Spleen (tissue), 7 donors: ENCODE data around the gene L3MBTL3.

ENCODE experiments used
- POLR2A ChIP-seq, 3 donors: fragments of 450-650 bp; IDR thresholded peaks; one replicate each; pipeline ENCODE4 v1.5.1; 2017; ENCODE audit warnings: antibody characterized with exemption in 3 of 3, mild to moderate bottlenecking in 1 of 3
- POLR2AphosphoS5 ChIP-seq, 3 donors: sonication (generic); formaldehyde crosslinking; IDR thresholded peaks; one replicate each; pipeline ENCODE4 v1.5.1; 2017; ENCODE audit warnings: antibody characterized with exemption in 3 of 3
- TF ChIP-seq, protein P1 (sequence below), 11 experiments: fragments of 200-600 bp in 7 of 11; fragments of 450-650 bp in 4 of 11; sonication (generic) in 4 of 11; IDR thresholded peaks in 8 of 11; conservative IDR thresholded peaks in 3 of 11; 1 replicate in 7 of 11; 2 replicates in 4 of 11; pipeline versions ENCODE4 v1.4.0 to v1.8.0; 2016 to 2021; ENCODE audit warnings: antibody characterized with exemption in 11 of 11, inconsistent platforms in 4 of 11, mild to moderate bottlenecking in 1 of 11
- donor health status: DM: no; HTN: no; CAD: no; lungs with moderate emphysema.
- donor health status: DM: no; HTN: no; CAD: no.
- donor health status: DM: no; HTN: no; CAD: no.

DNA sequence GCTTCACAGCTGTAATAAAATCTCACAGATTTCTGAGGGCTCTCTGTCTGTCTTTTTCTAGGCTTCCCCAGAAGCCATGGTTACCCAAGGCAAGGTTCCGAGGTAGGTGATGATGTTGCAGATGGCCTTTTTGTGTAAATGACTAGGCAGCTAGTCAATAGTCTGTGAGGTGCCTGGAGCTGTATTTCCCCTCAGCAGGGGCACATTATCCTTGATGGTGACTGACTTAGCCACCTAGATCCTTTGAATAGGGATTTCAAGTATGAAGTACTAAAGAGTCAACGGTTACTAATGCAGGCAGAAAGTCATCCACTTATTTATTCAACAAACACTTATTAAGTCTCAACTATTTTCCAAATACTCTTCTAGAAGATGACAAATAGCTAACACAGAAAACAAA lies 49.3 kb upstream of the L3MBTL3 start:
- TF ChIP-seq POLR2A (IDR thresholded peaks at IDR 0.05): no peak
- TF ChIP-seq, protein P1, sequence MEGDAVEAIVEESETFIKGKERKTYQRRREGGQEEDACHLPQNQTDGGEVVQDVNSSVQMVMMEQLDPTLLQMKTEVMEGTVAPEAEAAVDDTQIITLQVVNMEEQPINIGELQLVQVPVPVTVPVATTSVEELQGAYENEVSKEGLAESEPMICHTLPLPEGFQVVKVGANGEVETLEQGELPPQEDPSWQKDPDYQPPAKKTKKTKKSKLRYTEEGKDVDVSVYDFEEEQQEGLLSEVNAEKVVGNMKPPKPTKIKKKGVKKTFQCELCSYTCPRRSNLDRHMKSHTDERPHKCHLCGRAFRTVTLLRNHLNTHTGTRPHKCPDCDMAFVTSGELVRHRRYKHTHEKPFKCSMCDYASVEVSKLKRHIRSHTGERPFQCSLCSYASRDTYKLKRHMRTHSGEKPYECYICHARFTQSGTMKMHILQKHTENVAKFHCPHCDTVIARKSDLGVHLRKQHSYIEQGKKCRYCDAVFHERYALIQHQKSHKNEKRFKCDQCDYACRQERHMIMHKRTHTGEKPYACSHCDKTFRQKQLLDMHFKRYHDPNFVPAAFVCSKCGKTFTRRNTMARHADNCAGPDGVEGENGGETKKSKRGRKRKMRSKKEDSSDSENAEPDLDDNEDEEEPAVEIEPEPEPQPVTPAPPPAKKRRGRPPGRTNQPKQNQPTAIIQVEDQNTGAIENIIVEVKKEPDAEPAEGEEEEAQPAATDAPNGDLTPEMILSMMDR (IDR thresholded peaks at IDR 0.05 in 8 of 11, conservative IDR thresholded peaks at IDR 0.05 in 3 of 11): no peak
- no peak for TF ChIP-seq POLR2AphosphoS5 (IDR thresholded peaks at IDR 0.05)
